ENCODE data around the gene PCSK5.

DNA sequence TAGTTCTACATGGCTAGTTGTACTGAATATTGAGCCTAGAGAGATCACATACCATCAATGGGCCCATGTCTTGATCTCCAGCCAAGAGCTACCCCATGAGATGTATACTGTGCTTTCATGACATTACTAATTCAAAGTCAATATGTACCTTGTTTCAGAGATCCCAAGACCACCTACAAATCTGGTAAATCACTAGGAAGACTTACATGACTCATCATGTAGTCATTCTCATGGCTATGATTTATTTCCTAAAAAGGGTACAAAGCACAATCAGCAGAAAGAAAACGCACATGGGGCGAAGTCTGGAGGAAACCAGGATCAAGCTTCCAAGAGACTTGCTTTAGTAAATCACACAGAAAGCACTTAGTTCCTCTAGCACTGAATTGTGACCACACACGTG is 103.0 kb downstream of the PCSK5 start:
- no peak for TF ChIP-seq EZH2 (IDR thresholded peaks at IDR 0.05; ENCODE audit: borderline replicate concordance, insufficient read depth, low read depth, low read length, poor library complexity, severe bottlenecking)
- TF ChIP-seq, protein P1, sequence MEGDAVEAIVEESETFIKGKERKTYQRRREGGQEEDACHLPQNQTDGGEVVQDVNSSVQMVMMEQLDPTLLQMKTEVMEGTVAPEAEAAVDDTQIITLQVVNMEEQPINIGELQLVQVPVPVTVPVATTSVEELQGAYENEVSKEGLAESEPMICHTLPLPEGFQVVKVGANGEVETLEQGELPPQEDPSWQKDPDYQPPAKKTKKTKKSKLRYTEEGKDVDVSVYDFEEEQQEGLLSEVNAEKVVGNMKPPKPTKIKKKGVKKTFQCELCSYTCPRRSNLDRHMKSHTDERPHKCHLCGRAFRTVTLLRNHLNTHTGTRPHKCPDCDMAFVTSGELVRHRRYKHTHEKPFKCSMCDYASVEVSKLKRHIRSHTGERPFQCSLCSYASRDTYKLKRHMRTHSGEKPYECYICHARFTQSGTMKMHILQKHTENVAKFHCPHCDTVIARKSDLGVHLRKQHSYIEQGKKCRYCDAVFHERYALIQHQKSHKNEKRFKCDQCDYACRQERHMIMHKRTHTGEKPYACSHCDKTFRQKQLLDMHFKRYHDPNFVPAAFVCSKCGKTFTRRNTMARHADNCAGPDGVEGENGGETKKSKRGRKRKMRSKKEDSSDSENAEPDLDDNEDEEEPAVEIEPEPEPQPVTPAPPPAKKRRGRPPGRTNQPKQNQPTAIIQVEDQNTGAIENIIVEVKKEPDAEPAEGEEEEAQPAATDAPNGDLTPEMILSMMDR (IDR thresholded peaks at IDR 0.05) = no peak
